ENCODE results near the gene TMEM270. TPM values are rescaled to one million over a fixed set of nuclear protein-coding genes. Genes with fewer than 3 reads are reported as not detected.

The TMEM270 gene
- total and polyA plus RNA-seq, 10 of the 15 experiments (the other 5 are each of a cell fraction or from before 2014, with no cell fraction given) = not detected

DNA sequence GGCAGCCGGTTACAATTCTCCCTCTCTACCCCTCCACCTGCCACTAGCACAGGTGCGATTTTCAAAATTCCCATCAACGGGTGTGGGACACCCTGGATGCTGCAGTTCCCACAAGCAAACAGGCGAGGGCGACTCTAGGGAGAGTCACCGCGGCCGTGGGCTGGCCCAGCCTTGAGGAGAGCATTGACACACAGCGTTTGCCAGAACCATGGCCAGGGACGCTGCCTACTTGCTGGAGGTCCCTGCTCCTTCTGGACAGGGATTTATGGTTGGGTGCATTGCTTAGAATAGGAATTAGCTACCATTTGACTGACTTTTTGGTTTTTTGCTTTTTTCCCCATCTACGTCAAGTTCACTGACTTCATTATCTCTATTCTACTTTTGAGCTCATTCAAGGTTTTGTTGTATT is 49.2 kb upstream of the TMEM270 start (continued):
- TF ChIP-seq ZNF384 (IDR thresholded peaks at IDR 0.05; ENCODE audit: borderline replicate concordance, low read depth, low read length) (no peak), IKZF1 (conservative IDR thresholded peaks at IDR 0.05) (no peak), MXI1 (IDR thresholded peaks at IDR 0.05; ENCODE audit: low read depth, low read length) (no peak), DPF2 (IDR thresholded peaks at IDR 0.05) (no peak), NFIC (IDR thresholded peaks at IDR 0.05; ENCODE audit: low read depth, low read length) (no peak), KLF5 (IDR thresholded peaks at IDR 0.05; ENCODE audit: partially characterized antibody) (no peak), MEF2B (IDR thresholded peaks at IDR 0.05; ENCODE audit: partially characterized antibody, poor library complexity, severe bottlenecking) (no peak), IRF4 (IDR thresholded peaks at IDR 0.05; ENCODE audit: low read depth, low read length) (no peak), RFX5 (IDR thresholded peaks at IDR 0.05; ENCODE audit: low read depth, low read length) (no peak), PKNOX1 (IDR thresholded peaks at IDR 0.05) (no peak), SMAD1 (IDR thresholded peaks at IDR 0.05; ENCODE audit: low read depth, partially characterized antibody) (no peak), ZBTB4 (CRISPR knock-in tag; IDR thresholded peaks at IDR 0.05) (no peak), YY1 (IDR thresholded peaks at IDR 0.05; ENCODE audit: low read depth, low read length) (0 out of 2 replicates have a peak, but pooled peaks have one; percentile 50), USF1 (IDR thresholded peaks at IDR 0.05; ENCODE audit: borderline replicate concordance, extremely low read length, insufficient read depth, low read depth, low read length) (no peak), RUNX3 (IDR thresholded peaks at IDR 0.05; ENCODE audit: low read length) (peak; percentile 33; the same call in 1 of the 2 replicates), SP1 (IDR thresholded peaks at IDR 0.05; ENCODE audit: low read depth, low read length) (no peak), NFXL1 (IDR thresholded peaks at IDR 0.05; ENCODE audit: borderline replicate concordance) (no peak)
- TF ChIP-seq, protein P1, sequence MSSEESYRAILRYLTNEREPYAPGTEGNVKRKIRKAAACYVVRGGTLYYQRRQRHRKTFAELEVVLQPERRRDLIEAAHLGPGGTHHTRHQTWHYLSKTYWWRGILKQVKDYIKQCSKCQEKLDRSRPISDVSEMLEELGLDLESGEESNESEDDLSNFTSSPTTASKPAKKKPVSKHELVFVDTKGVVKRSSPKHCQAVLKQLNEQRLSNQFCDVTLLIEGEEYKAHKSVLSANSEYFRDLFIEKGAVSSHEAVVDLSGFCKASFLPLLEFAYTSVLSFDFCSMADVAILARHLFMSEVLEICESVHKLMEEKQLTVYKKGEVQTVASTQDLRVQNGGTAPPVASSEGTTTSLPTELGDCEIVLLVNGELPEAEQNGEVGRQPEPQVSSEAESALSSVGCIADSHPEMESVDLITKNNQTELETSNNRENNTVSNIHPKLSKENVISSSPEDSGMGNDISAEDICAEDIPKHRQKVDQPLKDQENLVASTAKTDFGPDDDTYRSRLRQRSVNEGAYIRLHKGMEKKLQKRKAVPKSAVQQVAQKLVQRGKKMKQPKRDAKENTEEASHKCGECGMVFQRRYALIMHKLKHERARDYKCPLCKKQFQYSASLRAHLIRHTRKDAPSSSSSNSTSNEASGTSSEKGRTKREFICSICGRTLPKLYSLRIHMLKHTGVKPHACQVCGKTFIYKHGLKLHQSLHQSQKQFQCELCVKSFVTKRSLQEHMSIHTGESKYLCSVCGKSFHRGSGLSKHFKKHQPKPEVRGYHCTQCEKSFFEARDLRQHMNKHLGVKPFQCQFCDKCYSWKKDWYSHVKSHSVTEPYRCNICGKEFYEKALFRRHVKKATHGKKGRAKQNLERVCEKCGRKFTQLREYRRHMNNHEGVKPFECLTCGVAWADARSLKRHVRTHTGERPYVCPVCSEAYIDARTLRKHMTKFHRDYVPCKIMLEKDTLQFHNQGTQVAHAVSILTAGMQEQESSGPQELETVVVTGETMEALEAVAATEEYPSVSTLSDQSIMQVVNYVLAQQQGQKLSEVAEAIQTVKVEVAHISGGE (CRISPR knock-in tag; IDR thresholded peaks at IDR 0.05) = no peak
- TF ChIP-seq, protein P2, sequence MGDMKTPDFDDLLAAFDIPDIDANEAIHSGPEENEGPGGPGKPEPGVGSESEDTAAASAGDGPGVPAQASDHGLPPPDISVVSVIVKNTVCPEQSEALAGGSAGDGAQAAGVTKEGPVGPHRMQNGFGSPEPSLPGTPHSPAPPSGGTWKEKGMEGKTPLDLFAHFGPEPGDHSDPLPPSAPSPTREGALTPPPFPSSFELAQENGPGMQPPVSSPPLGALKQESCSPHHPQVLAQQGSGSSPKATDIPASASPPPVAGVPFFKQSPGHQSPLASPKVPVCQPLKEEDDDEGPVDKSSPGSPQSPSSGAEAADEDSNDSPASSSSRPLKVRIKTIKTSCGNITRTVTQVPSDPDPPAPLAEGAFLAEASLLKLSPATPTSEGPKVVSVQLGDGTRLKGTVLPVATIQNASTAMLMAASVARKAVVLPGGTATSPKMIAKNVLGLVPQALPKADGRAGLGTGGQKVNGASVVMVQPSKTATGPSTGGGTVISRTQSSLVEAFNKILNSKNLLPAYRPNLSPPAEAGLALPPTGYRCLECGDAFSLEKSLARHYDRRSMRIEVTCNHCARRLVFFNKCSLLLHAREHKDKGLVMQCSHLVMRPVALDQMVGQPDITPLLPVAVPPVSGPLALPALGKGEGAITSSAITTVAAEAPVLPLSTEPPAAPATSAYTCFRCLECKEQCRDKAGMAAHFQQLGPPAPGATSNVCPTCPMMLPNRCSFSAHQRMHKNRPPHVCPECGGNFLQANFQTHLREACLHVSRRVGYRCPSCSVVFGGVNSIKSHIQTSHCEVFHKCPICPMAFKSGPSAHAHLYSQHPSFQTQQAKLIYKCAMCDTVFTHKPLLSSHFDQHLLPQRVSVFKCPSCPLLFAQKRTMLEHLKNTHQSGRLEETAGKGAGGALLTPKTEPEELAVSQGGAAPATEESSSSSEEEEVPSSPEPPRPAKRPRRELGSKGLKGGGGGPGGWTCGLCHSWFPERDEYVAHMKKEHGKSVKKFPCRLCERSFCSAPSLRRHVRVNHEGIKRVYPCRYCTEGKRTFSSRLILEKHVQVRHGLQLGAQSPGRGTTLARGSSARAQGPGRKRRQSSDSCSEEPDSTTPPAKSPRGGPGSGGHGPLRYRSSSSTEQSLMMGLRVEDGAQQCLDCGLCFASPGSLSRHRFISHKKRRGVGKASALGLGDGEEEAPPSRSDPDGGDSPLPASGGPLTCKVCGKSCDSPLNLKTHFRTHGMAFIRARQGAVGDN (IDR thresholded peaks at IDR 0.05) = no peak
